H9 (cell line): ENCODE measurements around the gene MAL. TPM values are rescaled to one million over a fixed set of nuclear protein-coding genes. Genes with fewer than 3 reads are reported as not detected.

ENCODE experiments used
- DNase-seq: peaks from one replicate; pipeline ENCODE4 v3.0.0-alpha.2; 2017
- H2AFZ ChIP-seq: one replicate; pipeline ENCODE4 v1.6.1; 2013; ENCODE audit warnings: mild to moderate bottlenecking, low read length, control low read depth, moderate library complexity
- H2AK5ac ChIP-seq: 2 replicates; pipeline ENCODE4 v1.6.1; 2013; ENCODE audit warnings: low read length, control low read depth, mixed read lengths; ENCODE audit not compliant: insufficient read length
- H2BK120ac ChIP-seq: one replicate; pipeline ENCODE4 v1.6.1; 2013; ENCODE audit warnings: low read depth, mild to moderate bottlenecking, low read length, control low read depth, inconsistent platforms; ENCODE audit not compliant: poor library complexity, severe bottlenecking
- H2BK12ac ChIP-seq: 2 replicates; pipeline ENCODE4 v1.6.1; 2013; ENCODE audit warnings: low read length, control low read depth, mixed read lengths, low read depth; ENCODE audit not compliant: insufficient read length
- H2BK15ac ChIP-seq: 2 replicates; pipeline ENCODE4 v1.6.1; 2013; ENCODE audit warnings: low read depth, low read length, control low read depth
- H2BK20ac ChIP-seq: one replicate; pipeline ENCODE4 v1.6.1; 2013; ENCODE audit warnings: low read depth, mild to moderate bottlenecking, low read length, control low read depth, inconsistent platforms; ENCODE audit not compliant: poor library complexity, severe bottlenecking
- H2BK5ac ChIP-seq: 2 replicates; pipeline ENCODE4 v1.6.1; 2013; ENCODE audit warnings: low read length, control low read depth, mixed read lengths; ENCODE audit not compliant: insufficient read length
- H3K14ac ChIP-seq: 2 replicates; pipeline ENCODE4 v1.6.1; 2013; ENCODE audit warnings: low read length, control low read depth; ENCODE audit not compliant: insufficient read depth
- H3K18ac ChIP-seq: 2 replicates; pipeline ENCODE4 v1.6.1; 2013; ENCODE audit warnings: low read depth, mild to moderate bottlenecking, mixed read lengths, low read length, control low read depth; ENCODE audit not compliant: insufficient read length
- H3K23ac ChIP-seq: 2 replicates; pipeline ENCODE4 v1.6.1; 2013; ENCODE audit warnings: low read length, control low read depth, mixed read lengths, low read depth; ENCODE audit not compliant: insufficient read length
- H3K23me2 ChIP-seq: 2 replicates; pipeline ENCODE4 v1.6.1; 2013; ENCODE audit warnings: low read depth, mild to moderate bottlenecking, mixed read lengths, low read length, control low read depth; ENCODE audit not compliant: insufficient read length, poor library complexity, severe bottlenecking
- H3K27ac ChIP-seq: 2 replicates; pipeline ENCODE4 v1.5.1; 2013; ENCODE audit warnings: low read length, control low read depth, mixed read lengths, low read depth; ENCODE audit not compliant: insufficient read length
- H3K27me3 ChIP-seq: 2 replicates; pipeline ENCODE4 v1.6.1; 2013; ENCODE audit warnings: low read length, control low read depth, inconsistent platforms; ENCODE audit not compliant: insufficient read depth
- H3K4ac ChIP-seq: 2 replicates; pipeline ENCODE4 v1.6.1; 2013; ENCODE audit warnings: low read depth, mild to moderate bottlenecking, control low read depth, inconsistent platforms, low read length, moderate library complexity
- H3K4me1 ChIP-seq: 2 replicates; pipeline ENCODE4 v1.6.1; 2013; ENCODE audit warnings: low read length, control low read depth, inconsistent platforms; ENCODE audit not compliant: insufficient read depth
- H3K4me2 ChIP-seq: 2 replicates; pipeline ENCODE4 v1.6.1; 2013; ENCODE audit warnings: low read length, control low read depth, mixed read lengths; ENCODE audit not compliant: insufficient read length, insufficient read depth
- H3K56ac ChIP-seq: 2 replicates; pipeline ENCODE4 v1.6.1; 2013; ENCODE audit warnings: low read depth, mild to moderate bottlenecking, mixed read lengths, low read length, control low read depth; ENCODE audit not compliant: insufficient read length
- H3K79me1 ChIP-seq: 2 replicates; pipeline ENCODE4 v1.6.1; 2013; ENCODE audit warnings: low read depth, mild to moderate bottlenecking, moderate library complexity, low read length, control low read depth, inconsistent platforms; ENCODE audit not compliant: insufficient read depth, poor library complexity, severe bottlenecking
- H3K79me2 ChIP-seq: 2 replicates; pipeline ENCODE4 v1.6.1; 2013; ENCODE audit warnings: low read length, control low read depth, inconsistent platforms; ENCODE audit not compliant: insufficient read depth
- H3K9ac ChIP-seq: 2 replicates; pipeline ENCODE4 v1.6.1; 2013; ENCODE audit warnings: low read length, control low read depth, mixed read lengths; ENCODE audit not compliant: insufficient read length; ENCODE audit errors: extremely low read depth
- H3K9me3 ChIP-seq: one replicate; pipeline ENCODE4 v1.6.1; 2013; ENCODE audit warnings: low read depth, low read length, inconsistent platforms; ENCODE audit not compliant: control insufficient read depth
- H3T11ph ChIP-seq: one replicate; pipeline ENCODE4 v1.6.1; 2013; ENCODE audit warnings: mild to moderate bottlenecking, low read length, control low read depth, inconsistent platforms
- H4K20me1 ChIP-seq: one replicate; pipeline ENCODE4 v1.6.1; 2013; ENCODE audit not compliant: control insufficient read depth, insufficient read length, insufficient read depth
- H4K5ac ChIP-seq: 2 replicates; pipeline ENCODE4 v1.6.1; 2013; ENCODE audit warnings: low read depth, mild to moderate bottlenecking, mixed read lengths, low read length, control low read depth; ENCODE audit not compliant: insufficient read length
- H4K8ac ChIP-seq: replicated peaks from 2 replicates; pipeline ENCODE4 v1.6.1; 2013; ENCODE audit warnings: low read length, control low read depth, mixed read lengths, low read depth; ENCODE audit not compliant: insufficient read length
- H4K91ac ChIP-seq: 2 replicates; pipeline ENCODE4 v1.6.1; 2013; ENCODE audit warnings: low read depth, mild to moderate bottlenecking, moderate library complexity, mixed read lengths, low read length, control low read depth; ENCODE audit not compliant: insufficient read length
- H3K27ac Mint-ChIP-seq, 3 experiments: 2 replicates in 2 of 3; 3 replicates in 1 of 3; pipeline ENCODE4 v1.8.0; 2020 to 2021; ENCODE audit warnings: mixed read lengths in 3 of 3, mild to moderate bottlenecking in 1 of 3, moderate library complexity in 1 of 3
- H3K27me3 Mint-ChIP-seq: 2 replicates; pipeline ENCODE4 v1.8.0; 2021; ENCODE audit warnings: low read depth, mild to moderate bottlenecking, moderate library complexity, mixed read lengths
- H3K36me3 Mint-ChIP-seq, 3 experiments: 2 replicates in 2 of 3; 3 replicates in 1 of 3; pipeline ENCODE4 v1.8.0; 2020 to 2021; ENCODE audit warnings: low read depth in 3 of 3, mixed read lengths in 3 of 3; ENCODE audit not compliant: insufficient read depth in 1 of 3
- H3K4me1 Mint-ChIP-seq, 2 experiments: 2 replicates each; pipeline ENCODE4 v1.8.0; 2020; ENCODE audit warnings: mixed read lengths in 2 of 2
- H3K4me3 Mint-ChIP-seq, 2 experiments: 2 replicates in 1 of 2; 3 replicates in 1 of 2; pipeline ENCODE4 v1.8.0; 2020 to 2021; ENCODE audit warnings: mild to moderate bottlenecking in 2 of 2, mixed read lengths in 2 of 2, moderate library complexity in 1 of 2
- H3K9me3 Mint-ChIP-seq, 2 experiments: 2 replicates in 1 of 2; 3 replicates in 1 of 2; pipeline ENCODE4 v1.8.0; 2020; ENCODE audit warnings: mild to moderate bottlenecking in 2 of 2, mixed read lengths in 2 of 2, moderate library complexity in 1 of 2
- CTCF ChIP-seq: fragments of 200-600 bp; sonication (generic); conservative IDR thresholded peaks from 3 replicates; pipeline ENCODE4 v1.8.0; 2021; ENCODE audit warnings: antibody characterized with exemption, mild to moderate bottlenecking
- WGBS: extraction: QIAGEN DNeasy Blood & Tissue Kit; methylation state at CpG from one replicate; pipeline ENCODE4 v1.1.7; 2013; ENCODE audit warnings: missing lambda C conversion rate, low lambda C conversion rate, mixed read lengths; ENCODE audit not compliant: insufficient read length; ENCODE audit errors: extremely low coverage; 5-methylcytosine and 5-hydroxymethylcytosine counted together
- total RNA-seq: library from RNA; stranded (reverse); gene quantifications from 2 replicates; pipeline ENCODE4 v1.2.1, GENCODE V29; 2021

The MAL gene
- total RNA-seq, 1 experiment from 2014 or later = not detected

GRCh38 chr2:95052804-95053479 lies 27.4 kb downstream of the MAL start:
- Mint-ChIP-seq H3K36me3 (no peaks in the 10 kb centered on the region), H3K27ac (no peak overlapping the region), H3K9me3 (no peaks in the 10 kb centered on the region), H3K4me1 (peaks cover 4 to 8% of the 10 kb centered on the region in 2 experiments), H3K4me3 (no peak overlapping the region), H3K27me3 (peaks cover 44% of the 10 kb centered on the region)
- no peaks in the 10 kb centered on the region; the same call in 1 of the 2 replicates for H3K4me1 ChIP-seq
- no peak overlapping the region for H3K14ac ChIP-seq
- no peaks in the 10 kb centered on the region for H3K27me3 ChIP-seq
- no peak overlapping the region for H2BK120ac ChIP-seq
- no peaks in the 10 kb centered on the region for H3K9me3 ChIP-seq
- H2BK20ac ChIP-seq = no peak overlapping the region
- no peaks in the 10 kb centered on the region for H3K23me2 ChIP-seq
- H2AK5ac ChIP-seq = no peak overlapping the region
- no peak overlapping the region for H3K4me2 ChIP-seq
- no peak overlapping the region for H3T11ph ChIP-seq
- no peak overlapping the region for H3K56ac ChIP-seq
- H4K20me1 ChIP-seq = no peaks in the 10 kb centered on the region
- no peak overlapping the region for H2BK15ac ChIP-seq
- no peak overlapping the region for H2BK5ac ChIP-seq
- H3K79me1 ChIP-seq = no peaks in the 10 kb centered on the region
- no peak overlapping the region for H4K5ac ChIP-seq
- no peak overlapping the region for H2AFZ ChIP-seq
- H4K8ac ChIP-seq = no peak overlapping the region
- no peak overlapping the region for H3K23ac ChIP-seq
- DNase-seq = no peak
- H4K91ac ChIP-seq = no peak overlapping the region
- H2BK12ac ChIP-seq = no peak overlapping the region
- no CpG with 5 or more reads among the region's 13 CpGs for WGBS
- H3K27ac ChIP-seq = no peak overlapping the region
- TF ChIP-seq CTCF = peak; percentile 28; the same call in 2 of the 3 replicates
- no peak overlapping the region for H3K9ac ChIP-seq
- no peak overlapping the region for H3K18ac ChIP-seq
- no peaks in the 10 kb centered on the region for H3K79me2 ChIP-seq
- H3K4ac ChIP-seq = no peak overlapping the region
